Loucy (cell line): ENCODE data around the gene SREK1.

Experiments
- H2AFZ ChIP-seq: fragments of 200-600 bp; sonication (generic); 2 replicates; pipeline ENCODE4 v1.6.0; 2016; ENCODE audit warnings: antibody characterized with exemption, mild to moderate bottlenecking, low read length, moderate library complexity
- H3F3A ChIP-seq: fragments of 200-600 bp; 2 replicates; pipeline ENCODE4 v1.6.0; 2016; ENCODE audit warnings: antibody characterized with exemption, low read depth, mild to moderate bottlenecking
- H3K27me3 ChIP-seq: fragments of 200-600 bp; sonication (generic); 2 replicates; pipeline ENCODE4 v1.6.1; 2014; ENCODE audit warnings: low read length, mild to moderate bottlenecking; ENCODE audit not compliant: insufficient read depth, poor library complexity, severe bottlenecking
- H3K36me3 ChIP-seq: fragments of 200-600 bp; sonication (generic); 2 replicates; pipeline ENCODE4 v1.6.1; 2016; ENCODE audit warnings: low read length; ENCODE audit not compliant: insufficient read depth
- H3K4me1 ChIP-seq: fragments of 200-600 bp; sonication (generic); 2 replicates; pipeline ENCODE4 v1.5.1; 2014; ENCODE audit warnings: low read length, mild to moderate bottlenecking; ENCODE audit not compliant: insufficient read depth, poor library complexity, severe bottlenecking
- H3K4me2 ChIP-seq: fragments of 200-600 bp; sonication (generic); 2 replicates; pipeline ENCODE4 v1.6.0; 2014; ENCODE audit warnings: antibody characterized with exemption, low read length, low read depth, mild to moderate bottlenecking; ENCODE audit not compliant: poor library complexity, severe bottlenecking
- H3K4me3 ChIP-seq: fragments of 200-600 bp; sonication (generic); 2 replicates; pipeline ENCODE4 v1.5.1; 2014; ENCODE audit warnings: low read length, mild to moderate bottlenecking, mixed read lengths; ENCODE audit not compliant: poor library complexity, severe bottlenecking
- H3K79me2 ChIP-seq: fragments of 200-600 bp; sonication (generic); 2 replicates; pipeline ENCODE4 v1.6.1; 2014; ENCODE audit warnings: low read length; ENCODE audit not compliant: insufficient read depth
- H3K9ac ChIP-seq: fragments of 200-600 bp; sonication (generic); 2 replicates; pipeline ENCODE4 v1.6.0; 2014; ENCODE audit warnings: mild to moderate bottlenecking, low read depth, low read length, moderate library complexity; ENCODE audit not compliant: poor library complexity, severe bottlenecking
- H3K9me2 ChIP-seq: fragments of 200-600 bp; sonication (generic); replicated peaks from 2 replicates; pipeline ENCODE4 v1.6.1; 2016; ENCODE audit warnings: low read depth, low read length, mixed read lengths
- H3K9me3 ChIP-seq: fragments of 200-600 bp; sonication (generic); 2 replicates; pipeline ENCODE4 v1.6.1; 2014; ENCODE audit warnings: mild to moderate bottlenecking, antibody characterized with exemption, low read length, low read depth; ENCODE audit not compliant: insufficient read depth
- H4K20me1 ChIP-seq: fragments of 200-600 bp; sonication (generic); 2 replicates; pipeline ENCODE4 v1.6.0; 2014; ENCODE audit warnings: antibody characterized with exemption, low read length, mild to moderate bottlenecking; ENCODE audit not compliant: insufficient read depth, poor library complexity, severe bottlenecking
- CTCF ChIP-seq: fragments of 200-600 bp; sonication (generic); conservative IDR thresholded peaks from 2 replicates; pipeline ENCODE4 v1.5.1; 2014; ENCODE audit warnings: mild to moderate bottlenecking, antibody characterized with exemption, low read length
- EZH2phosphoT487 ChIP-seq: fragments of 200-600 bp; IDR thresholded peaks from 2 replicates; pipeline ENCODE4 v1.6.1; 2018; ENCODE audit warnings: antibody characterized with exemption, mild to moderate bottlenecking, moderate library complexity, borderline replicate concordance

SREK1 gene

GRCh38 chr5:66157046-66157445 is 12.9 kb downstream of the SREK1 start:
- Histone ChIP-seq H3K27me3 (no peaks in the 10 kb centered on the region), H3K4me3 (no peak overlapping the region), H3K9me2 (no peaks in the 10 kb centered on the region), H3K4me1 (peaks cover 8% of the 10 kb centered on the region), H3K36me3 (peaks cover 68% of the 10 kb centered on the region), H4K20me1 (peaks cover 34% of the 10 kb centered on the region), H2AFZ (no peak overlapping the region), H3K9ac (no peak overlapping the region), H3F3A (no peaks in the 10 kb centered on the region), H3K9me3 (no peaks in the 10 kb centered on the region), H3K4me2 (no peak overlapping the region), H3K79me2 (peaks cover 46% of the 10 kb centered on the region)
- TF ChIP-seq CTCF, result no peak
- no peak for TF ChIP-seq EZH2phosphoT487

GRCh38 chr5:66161356-66161755 is 17.3 kb downstream of the SREK1 start:
- no peak overlapping the region for H3K4me3 ChIP-seq
- H3K4me2 ChIP-seq, result no peak overlapping the region
- no peak overlapping the region for H2AFZ ChIP-seq
- H3K4me1 ChIP-seq, result peaks cover 5% of the 10 kb centered on the region
- peaks cover 91% of the 10 kb centered on the region for H3K36me3 ChIP-seq
- H4K20me1 ChIP-seq, result peaks cover 3% of the 10 kb centered on the region
- no peaks in the 10 kb centered on the region for H3K9me2 ChIP-seq
- H3F3A ChIP-seq, result no peaks in the 10 kb centered on the region
- H3K9ac ChIP-seq, result no peak overlapping the region
- TF ChIP-seq EZH2phosphoT487 (no peak), CTCF (no peak)
- H3K9me3 ChIP-seq, result no peaks in the 10 kb centered on the region
- H3K79me2 ChIP-seq, result peaks cover 6% of the 10 kb centered on the region; the same call in 1 of the 2 replicates
- no peaks in the 10 kb centered on the region for H3K27me3 ChIP-seq

GRCh38 chr5:66164044-66164790 is 20.1 kb downstream of the SREK1 start:
- Histone ChIP-seq H3K36me3 (peaks cover 78% of the 10 kb centered on the region), H3K27me3 (no peaks in the 10 kb centered on the region), H3F3A (peaks cover 1% of the 10 kb centered on the region; the same call in 1 of the 2 replicates), H3K9me3 (no peaks in the 10 kb centered on the region), H3K9me2 (no peaks in the 10 kb centered on the region), H4K20me1 (peaks cover 3% of the 10 kb centered on the region), H3K4me3 (no peak overlapping the region), H2AFZ (no peak overlapping the region), H3K4me1 (peaks cover 11% of the 10 kb centered on the region), H3K79me2 (no peaks in the 10 kb centered on the region), H3K9ac (no peak overlapping the region), H3K4me2 (no peak overlapping the region)
- TF ChIP-seq EZH2phosphoT487 (no peak), CTCF (no peak)
